ENCODE data around the gene ARL6IP4. TPM values are rescaled to one million over a fixed set of nuclear protein-coding genes. Genes with fewer than 3 reads are reported as not detected.
A peak's percentile ranks its signal among the peaks of the same experiment; 100 is the strongest.

The ARL6IP4 gene
- total RNA-seq, 1 experiment from 2014 or later = 189 TPM

GRCh38 chr12:122968104-122968503 lies 12.4 kb upstream of the ARL6IP4 start:
- DNase-seq (ENCODE audit: low spot score) = no peak
- no peak overlapping the region for H3K4me3 ChIP-seq (ENCODE audit: low read depth, low read length, poor library complexity, severe bottlenecking)
- no TSS peak for BruUV-seq (replicated peaks)
- peaks cover 12% of the 10 kb centered on the region for H3K4me1 ChIP-seq (ENCODE audit: insufficient read depth, low read length, poor library complexity, severe bottlenecking)
- H3K27ac ChIP-seq (ENCODE audit: low read depth, low read length, poor library complexity, severe bottlenecking) = no peak overlapping the region
- no peaks in the 10 kb centered on the region for H3K36me3 ChIP-seq (ENCODE audit: insufficient read depth, low read length, poor library complexity, severe bottlenecking)
- no peaks in the 10 kb centered on the region for H3K9me3 ChIP-seq (ENCODE audit: low read depth, low read length, poor library complexity, severe bottlenecking)
- intact Hi-C loops (cut with micrococcal nuclease; ENCODE audit: unreplicated experiment) = loop anchor here (5.0 kb wide), 1 partner anchor 264 kb away; the partner anchor contains the start of genes MPHOSPH9 and MTRFR
- POLR2A ChIA-PET (ENCODE audit: low non-redundant PET) = interaction anchor here (0.7 kb wide), 2 partner anchors 165 to 1698 kb away, joined by 6 read pairs; no protein-coding TSS in a partner anchor
- CTCF ChIA-PET = interaction anchor here (0.7 kb wide), 1 partner anchor 172 kb away, joined by 6 read pairs; no protein-coding TSS in a partner anchor
- no peak for TF ChIP-seq CTCF (conservative IDR thresholded peaks at IDR 0.05; ENCODE audit: low read depth, low read length)
- no peak for TF ChIP-seq EZH2 (IDR thresholded peaks at IDR 0.05; ENCODE audit: borderline replicate concordance, low read depth, low read length, poor library complexity, severe bottlenecking)
- H3K27me3 ChIP-seq (replicated peaks; ENCODE audit: insufficient read depth, low read depth, low read length, poor library complexity) = no peaks in the 10 kb centered on the region

DNA sequence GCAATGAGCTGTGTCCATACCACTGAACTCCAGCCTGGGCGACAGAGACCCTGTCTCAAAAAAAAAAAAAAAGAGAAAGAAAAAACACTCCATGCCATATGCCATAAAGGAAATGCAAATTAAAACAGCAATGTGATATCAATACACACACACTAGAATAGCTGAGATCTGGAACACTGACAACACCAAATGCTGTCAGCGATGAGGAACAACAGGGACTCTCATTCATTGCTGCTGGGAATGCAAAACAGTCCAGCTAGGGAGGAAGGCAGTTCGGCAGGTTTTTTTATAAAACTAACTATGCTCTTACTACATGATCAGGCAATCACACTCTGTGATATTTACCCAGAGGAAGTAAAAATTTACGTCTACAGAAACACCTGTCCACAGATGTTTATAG lies 10.8 kb upstream of the ARL6IP4 start:
- Histone ChIP-seq H3K4me1 (ENCODE audit: insufficient read depth, low read length, poor library complexity, severe bottlenecking) (peaks cover 8% of the 10 kb centered on the region), H3K27ac (ENCODE audit: low read depth, low read length, poor library complexity, severe bottlenecking) (no peak overlapping the region), H3K27me3 (replicated peaks; ENCODE audit: insufficient read depth, low read depth, low read length, poor library complexity) (no peaks in the 10 kb centered on the region), H3K36me3 (ENCODE audit: insufficient read depth, low read length, poor library complexity, severe bottlenecking) (no peaks in the 10 kb centered on the region), H3K9me3 (ENCODE audit: low read depth, low read length, poor library complexity, severe bottlenecking) (no peaks in the 10 kb centered on the region), H3K4me3 (ENCODE audit: low read depth, low read length, poor library complexity, severe bottlenecking) (no peak overlapping the region)
- TF ChIP-seq CTCF (conservative IDR thresholded peaks at IDR 0.05; ENCODE audit: low read depth, low read length) (no peak), EZH2 (IDR thresholded peaks at IDR 0.05; ENCODE audit: borderline replicate concordance, low read depth, low read length, poor library complexity, severe bottlenecking) (no peak)
- CTCF ChIA-PET = no interaction called here
- DNase-seq (ENCODE audit: low spot score) = no peak
- POLR2A ChIA-PET (ENCODE audit: low non-redundant PET) = no interaction called here
- no TSS peak for BruUV-seq (replicated peaks)
- intact Hi-C loops (cut with micrococcal nuclease; ENCODE audit: unreplicated experiment) = loop anchor here (5.0 kb wide), 1 partner anchor 263 kb away; the partner anchor contains the start of genes MPHOSPH9 and MTRFR

DNA sequence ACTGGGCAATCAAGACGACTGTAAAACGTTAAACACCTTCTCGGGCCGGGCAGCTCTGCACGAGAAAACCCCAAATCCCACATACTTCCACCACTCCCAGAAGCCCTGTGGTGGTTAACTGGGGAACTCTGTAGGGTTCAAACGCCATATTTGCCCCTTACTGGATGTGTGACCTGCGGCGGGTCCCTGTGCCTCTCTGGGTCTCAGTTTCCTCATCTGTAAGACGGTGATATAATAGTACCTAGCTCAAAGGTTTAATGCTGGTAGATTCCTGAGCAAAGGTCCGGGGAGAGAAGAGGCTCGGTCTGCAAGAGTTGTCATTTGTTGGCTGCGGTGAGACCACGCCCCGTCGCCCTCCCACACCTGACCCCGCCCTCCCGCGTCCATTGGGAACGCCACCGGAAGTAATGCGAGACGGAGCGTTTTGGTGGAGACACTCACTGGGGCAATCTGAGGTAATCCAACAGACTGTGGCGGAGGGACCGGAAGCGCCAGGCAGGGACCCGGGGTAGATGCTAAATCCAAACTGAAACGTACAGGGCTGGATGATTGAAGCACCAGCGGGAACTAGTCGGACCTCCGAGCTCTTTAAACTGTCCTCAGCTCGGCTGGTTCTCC lies 6.1 kb upstream of the ARL6IP4 start:
- DNase-seq (ENCODE audit: low spot score) = peak; percentile 98
- BruUV-seq (replicated peaks) = TSS peak; percentile 60
- no peak for TF ChIP-seq EZH2 (IDR thresholded peaks at IDR 0.05; ENCODE audit: borderline replicate concordance, low read depth, low read length, poor library complexity, severe bottlenecking)
- no peak for TF ChIP-seq CTCF (conservative IDR thresholded peaks at IDR 0.05; ENCODE audit: low read depth, low read length)
- ChIA-PET POLR2A (ENCODE audit: low non-redundant PET) (no interaction called here), CTCF (no interaction called here)
- Histone ChIP-seq H3K27me3 (replicated peaks; ENCODE audit: insufficient read depth, low read depth, low read length, poor library complexity) (no peaks in the 10 kb centered on the region), H3K27ac (ENCODE audit: low read depth, low read length, poor library complexity, severe bottlenecking) (peak overlapping the region; percentile 99), H3K4me3 (ENCODE audit: low read depth, low read length, poor library complexity, severe bottlenecking) (peak overlapping the region; percentile 91), H3K9me3 (ENCODE audit: low read depth, low read length, poor library complexity, severe bottlenecking) (no peaks in the 10 kb centered on the region), H3K4me1 (ENCODE audit: insufficient read depth, low read length, poor library complexity, severe bottlenecking) (peaks cover 10% of the 10 kb centered on the region), H3K36me3 (ENCODE audit: insufficient read depth, low read length, poor library complexity, severe bottlenecking) (no peaks in the 10 kb centered on the region)
- intact Hi-C loops (cut with micrococcal nuclease; ENCODE audit: unreplicated experiment) = no loop called here

Measured in A673 (cell line).